Nephron (organoid): ENCODE data around the gene TULP4.

Experiments
- H3K27ac Mint-ChIP-seq, 3 experiments: 2 replicates each; pipeline ENCODE4 v1.8.0; 2020; ENCODE audit warnings: mixed read lengths in 3 of 3, mild to moderate bottlenecking in 2 of 3, moderate library complexity in 1 of 3
- H3K27me3 Mint-ChIP-seq: 2 replicates; pipeline ENCODE4 v1.8.0; 2021; ENCODE audit warnings: low read depth, mild to moderate bottlenecking, moderate library complexity, mixed read lengths
- H3K36me3 Mint-ChIP-seq: 2 replicates; pipeline ENCODE4 v1.8.0; 2020; ENCODE audit warnings: low read depth, mixed read lengths
- H3K4me1 Mint-ChIP-seq: 2 replicates; pipeline ENCODE4 v1.8.0; 2020; ENCODE audit warnings: mixed read lengths
- H3K4me3 Mint-ChIP-seq, 3 experiments: 2 replicates each; pipeline ENCODE4 v1.8.0; 2020; ENCODE audit warnings: mild to moderate bottlenecking in 3 of 3, mixed read lengths in 3 of 3, moderate library complexity in 2 of 3
- H3K9me3 Mint-ChIP-seq: 2 replicates; pipeline ENCODE4 v1.8.0; 2020; ENCODE audit warnings: mixed read lengths
- CTCF ChIP-seq, 3 experiments: fragments of 200-600 bp; sonication (generic); IDR thresholded peaks; one replicate each; pipeline ENCODE4 v1.5.0; 2021; ENCODE audit warnings: antibody characterized with exemption in 3 of 3; ENCODE audit not compliant: unreplicated experiment in 3 of 3

Gene TULP4

GRCh38 chr6:158512809-158513208, 200.5 kb downstream of the TULP4 start:
- Mint-ChIP-seq H3K27me3 (no peaks in the 10 kb centered on the region), H3K9me3 (no peaks in the 10 kb centered on the region), H3K27ac (no peak overlapping the region), H3K4me3 (no peak overlapping the region), H3K36me3 (peaks cover 36% of the 10 kb centered on the region), H3K4me1 (no peaks in the 10 kb centered on the region)
- no peak for TF ChIP-seq CTCF (IDR thresholded peaks at IDR 0.05; ENCODE audit: unreplicated experiment in 3 of 3)

DNA sequence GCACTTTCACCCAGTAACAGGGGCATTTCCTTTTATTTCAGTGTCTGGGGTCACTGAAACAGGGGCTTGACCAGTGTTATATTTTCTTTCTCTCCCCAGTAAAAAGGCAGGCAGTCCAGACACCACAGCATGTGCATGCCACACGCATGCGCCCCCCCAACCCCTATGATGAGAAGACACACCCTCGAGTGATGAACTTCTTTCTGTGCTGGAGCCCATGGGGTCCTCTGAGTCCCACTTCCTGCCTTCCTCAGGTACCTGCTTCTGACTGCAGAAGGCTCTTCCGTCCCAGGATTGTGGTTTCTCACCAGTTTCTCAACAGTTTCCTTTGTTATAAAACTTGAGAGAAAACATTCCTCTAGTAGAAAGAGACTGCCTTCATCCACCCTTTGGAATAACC, 201.9 kb downstream of the TULP4 start:
- TF ChIP-seq CTCF (IDR thresholded peaks at IDR 0.05; ENCODE audit: unreplicated experiment in 3 of 3) = no peak
- Mint-ChIP-seq H3K27ac (no peak overlapping the region), H3K4me3 (no peak overlapping the region), H3K27me3 (no peaks in the 10 kb centered on the region), H3K9me3 (no peaks in the 10 kb centered on the region), H3K4me1 (peaks cover 7% of the 10 kb centered on the region), H3K36me3 (peaks cover 30% of the 10 kb centered on the region)

DNA sequence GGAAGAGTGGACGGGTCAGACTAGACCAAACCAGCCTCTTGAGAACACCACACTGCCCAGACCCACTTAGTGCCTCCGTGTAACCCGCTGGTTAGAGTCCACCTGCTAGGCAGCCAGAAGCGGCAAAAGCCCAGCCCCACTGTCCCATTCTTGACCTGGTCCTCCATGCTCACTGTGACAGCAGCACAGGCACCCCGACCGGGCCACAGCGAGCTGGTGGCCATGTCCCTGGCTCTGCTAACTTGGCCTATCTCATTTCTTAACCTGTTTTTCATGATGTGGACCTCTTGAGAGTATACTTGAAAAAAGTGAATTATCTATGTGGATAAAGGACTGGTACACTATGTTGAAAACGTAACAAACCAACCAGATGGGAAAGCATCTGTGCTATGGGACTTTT, 202.7 kb downstream of the TULP4 start:
- H3K27ac Mint-ChIP-seq = no peak overlapping the region
- peaks cover 7% of the 10 kb centered on the region for H3K4me1 Mint-ChIP-seq
- no peaks in the 10 kb centered on the region for H3K9me3 Mint-ChIP-seq
- no peak overlapping the region for H3K4me3 Mint-ChIP-seq
- H3K27me3 Mint-ChIP-seq = peaks cover 1% of the 10 kb centered on the region
- H3K36me3 Mint-ChIP-seq = peaks cover 30% of the 10 kb centered on the region
- TF ChIP-seq CTCF (IDR thresholded peaks at IDR 0.05; ENCODE audit: unreplicated experiment in 3 of 3) = no peak

GRCh38 chr6:158516098-158516497, 203.8 kb downstream of the TULP4 start:
- Mint-ChIP-seq H3K27me3 (peaks cover 4% of the 10 kb centered on the region), H3K4me1 (peaks cover 7% of the 10 kb centered on the region), H3K9me3 (no peaks in the 10 kb centered on the region)

GRCh38 chr6:158517038-158517437, 204.8 kb downstream of the TULP4 start:
- Mint-ChIP-seq H3K4me3 (no peak overlapping the region), H3K27me3 (peaks cover 4% of the 10 kb centered on the region), H3K36me3 (peaks cover 16% of the 10 kb centered on the region), H3K9me3 (no peaks in the 10 kb centered on the region), H3K4me1 (peaks cover 7% of the 10 kb centered on the region), H3K27ac (no peak overlapping the region)
- no peak for TF ChIP-seq CTCF (IDR thresholded peaks at IDR 0.05; ENCODE audit: unreplicated experiment in 3 of 3)

More at GRCh38 chr6:158516098-158516497, 203.8 kb downstream of the TULP4 start:
- Mint-ChIP-seq H3K36me3 (peaks cover 24% of the 10 kb centered on the region), H3K4me3 (no peak overlapping the region), H3K27ac (no peak overlapping the region)
- no peak for TF ChIP-seq CTCF (IDR thresholded peaks at IDR 0.05; ENCODE audit: unreplicated experiment in 3 of 3)

DNA sequence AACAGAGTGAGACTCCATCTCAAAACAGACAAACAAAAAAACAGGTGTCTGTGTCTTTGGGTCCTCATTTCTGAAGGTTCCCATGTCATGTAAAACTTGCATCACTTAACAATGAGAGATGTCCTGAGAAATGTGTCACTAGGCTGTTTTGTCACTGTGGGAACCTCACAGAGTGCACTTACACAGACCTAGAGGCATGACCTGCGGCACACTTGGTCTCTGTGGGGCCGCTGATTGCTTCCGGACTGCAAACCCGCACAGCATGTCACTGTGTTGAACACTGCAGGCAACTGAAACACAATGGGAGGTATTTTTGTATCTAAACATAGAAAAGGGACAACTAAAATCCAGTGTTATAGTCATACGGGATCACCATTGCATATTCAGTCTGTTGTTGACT, 205.3 kb downstream of the TULP4 start:
- no peak overlapping the region for H3K27ac Mint-ChIP-seq
- H3K9me3 Mint-ChIP-seq = no peaks in the 10 kb centered on the region
- H3K36me3 Mint-ChIP-seq = peaks cover 16% of the 10 kb centered on the region
- H3K4me3 Mint-ChIP-seq = no peak overlapping the region
- peaks cover 4% of the 10 kb centered on the region for H3K27me3 Mint-ChIP-seq
- peaks cover 7% of the 10 kb centered on the region for H3K4me1 Mint-ChIP-seq
- no peak for TF ChIP-seq CTCF (IDR thresholded peaks at IDR 0.05; ENCODE audit: unreplicated experiment in 3 of 3)
